Stimulated activated CD4-positive, alpha-beta T cell treated with anti-CD3 and anti-CD28 coated beads, Interleukin-4, amount 100 ng/mL, for 48 hours (primary cell): ENCODE results near the gene USP30.

Source experiments
- DNase-seq, 2 donors: peaks; one replicate each; pipeline ENCODE4 v3.0.0-alpha.2; 2020; ENCODE audit warnings: low read depth in 2 of 2

USP30 gene

GRCh38 chr12:109126784-109127183 is 74.4 kb downstream of the USP30 start:
- no peak for DNase-seq

GRCh38 chr12:109127533-109128242 is 75.3 kb downstream of the USP30 start:
- DNase-seq: no peak

- DNase-seq: no peak
These were observed 78.1 kb downstream of the USP30 start for GRCh38 chr12:109130297-109131153.

GRCh38 chr12:109131154-109132050 is 79.0 kb downstream of the USP30 start:
- no peak for DNase-seq

- DNase-seq: no peak
These were observed 82.0 kb downstream of the USP30 start for GRCh38 chr12:109134186-109134917.

GRCh38 chr12:109137055-109137454 is 84.7 kb downstream of the USP30 start:
- no peak for DNase-seq
